Neural cell (in vitro differentiated cells): ENCODE data around the gene TTR. TPM values are rescaled to one million over a fixed set of nuclear protein-coding genes. Genes with fewer than 3 reads are reported as not detected.

ENCODE experiments used
- H2AFZ ChIP-seq: fragments of 200-600, 300-800 bp; sonication (generic), shearing (Covaris generic); 2 replicates; pipeline ENCODE4 v1.6.0; 2014; ENCODE audit warnings: low read depth, mild to moderate bottlenecking, antibody characterized with exemption, low read length, moderate library complexity
- H3F3A ChIP-seq: fragments of 200-600 bp; shearing (Covaris generic); 2 replicates; pipeline ENCODE4 v1.6.1; 2016; ENCODE audit warnings: mild to moderate bottlenecking, moderate library complexity, mixed read lengths, antibody characterized with exemption, low read length; ENCODE audit not compliant: insufficient read depth, poor library complexity, severe bottlenecking
- H3K27ac ChIP-seq: fragments of 200-600, 300-800 bp; sonication (generic), shearing (Covaris generic); 2 replicates; pipeline ENCODE4 v1.5.1; 2014; ENCODE audit warnings: mild to moderate bottlenecking, low read length, moderate library complexity
- H3K27me3 ChIP-seq: fragments of 300-800, 200-600 bp; sonication (generic), shearing (Covaris generic); 2 replicates; pipeline ENCODE4 v1.6.0; 2014; ENCODE audit warnings: mild to moderate bottlenecking, low read depth, low read length, moderate library complexity; ENCODE audit not compliant: insufficient read depth
- H3K36me3 ChIP-seq: fragments of 300-800, 200-600 bp; sonication (generic), shearing (Covaris generic); 2 replicates; pipeline ENCODE4 v1.5.1; 2014; ENCODE audit warnings: mild to moderate bottlenecking, antibody characterized with exemption, low read length, moderate library complexity; ENCODE audit not compliant: insufficient read depth
- H3K4me2 ChIP-seq: fragments of 300-800, 200-600 bp; sonication (generic), shearing (Covaris generic); 2 replicates; pipeline ENCODE4 v1.6.0; 2014; ENCODE audit warnings: mild to moderate bottlenecking, low read length
- H3K4me3 ChIP-seq: fragments of 300-800, 200-600 bp; sonication (generic), shearing (Covaris generic); 2 replicates; pipeline ENCODE4 v1.5.1; 2014; ENCODE audit warnings: mild to moderate bottlenecking, low read length, moderate library complexity
- H3K79me2 ChIP-seq: fragments of 200-600 bp; shearing (Covaris generic); replicated peaks from 2 replicates; pipeline ENCODE4 v1.6.0; 2014; ENCODE audit warnings: mild to moderate bottlenecking, low read length, moderate library complexity; ENCODE audit not compliant: insufficient read depth
- H3K9ac ChIP-seq: fragments of 300-800, 200-600 bp; sonication (generic), shearing (Covaris generic); 2 replicates; pipeline ENCODE4 v1.6.1; 2016; ENCODE audit warnings: mild to moderate bottlenecking, low read length, mixed read lengths
- H3K9me2 ChIP-seq: fragments of 200-600 bp; shearing (Covaris generic); 2 replicates; pipeline ENCODE4 v1.6.1; 2016; ENCODE audit warnings: mild to moderate bottlenecking, low read length, mixed read lengths; ENCODE audit not compliant: insufficient read depth
- H3K9me3 ChIP-seq: fragments of 200-600, 300-800 bp; sonication (generic), shearing (Covaris generic); 2 replicates; pipeline ENCODE4 v1.6.1; 2016; ENCODE audit warnings: mild to moderate bottlenecking, mixed run types, low read length, moderate library complexity, mixed read lengths
- H4K20me1 ChIP-seq: fragments of 200-600 bp; shearing (Covaris generic); 2 replicates; pipeline ENCODE4 v1.6.1; 2016; ENCODE audit warnings: mild to moderate bottlenecking, mixed run types; ENCODE audit not compliant: insufficient read depth
- EP300 ChIP-seq: fragments of 450-650 bp; conservative IDR thresholded peaks from 2 replicates; pipeline ENCODE4 v1.6.1; 2014; ENCODE audit warnings: antibody characterized with exemption, mild to moderate bottlenecking, moderate library complexity; ENCODE audit not compliant: poor library complexity, severe bottlenecking
- EZH2 ChIP-seq: fragments of 200-600, 300-800 bp; shearing (Covaris generic), sonication (generic); IDR thresholded peaks from 2 replicates; pipeline ENCODE4 v1.6.1; 2014; ENCODE audit warnings: antibody characterized with exemption, low read length, borderline replicate concordance, mild to moderate bottlenecking; ENCODE audit not compliant: insufficient read depth, poor library complexity, severe bottlenecking
- MXI1 ChIP-seq: fragments of 450-650 bp; conservative IDR thresholded peaks from 2 replicates; pipeline ENCODE4 v1.6.1; 2014; ENCODE audit warnings: antibody characterized with exemption, mild to moderate bottlenecking; ENCODE audit not compliant: poor library complexity, severe bottlenecking
- POLR2AphosphoS5 ChIP-seq: IDR thresholded peaks from 2 replicates; pipeline ENCODE4 v1.6.1; 2012
- RAD21 ChIP-seq: fragments of 450-650 bp; conservative IDR thresholded peaks from 2 replicates; pipeline ENCODE4 v1.6.1; 2014; ENCODE audit warnings: antibody characterized with exemption, mild to moderate bottlenecking, moderate library complexity
- SMC3 ChIP-seq: fragments of 450-650 bp; conservative IDR thresholded peaks from 2 replicates; pipeline ENCODE4 v1.6.1; 2014; ENCODE audit warnings: antibody characterized with exemption, mild to moderate bottlenecking, moderate library complexity; ENCODE audit not compliant: poor library complexity
- TAF1 ChIP-seq: IDR thresholded peaks from 2 replicates; pipeline ENCODE4 v1.6.1; 2012; ENCODE audit warnings: low read depth
- polyA plus RNA-seq: library from polyadenylated mRNA; depleted of rRNA; stranded (reverse); fragments of >200 nt; gene quantifications from 2 replicates; pipeline ENCODE4 v1.2.3, GENCODE V29; 2014
- TF ChIP-seq, protein P1 (sequence below): IDR thresholded peaks from 2 replicates; pipeline ENCODE4 v1.6.1; 2012; ENCODE audit warnings: borderline replicate concordance
- TF ChIP-seq, protein P2 (sequence below): fragments of 450-650 bp; IDR thresholded peaks from 2 replicates; pipeline ENCODE4 v1.5.1; 2014; ENCODE audit warnings: antibody characterized with exemption, mild to moderate bottlenecking, moderate library complexity; ENCODE audit not compliant: poor library complexity, severe bottlenecking

TTR gene
- polyA plus RNA-seq, 1 donor from 2014 or later = not detected

DNA sequence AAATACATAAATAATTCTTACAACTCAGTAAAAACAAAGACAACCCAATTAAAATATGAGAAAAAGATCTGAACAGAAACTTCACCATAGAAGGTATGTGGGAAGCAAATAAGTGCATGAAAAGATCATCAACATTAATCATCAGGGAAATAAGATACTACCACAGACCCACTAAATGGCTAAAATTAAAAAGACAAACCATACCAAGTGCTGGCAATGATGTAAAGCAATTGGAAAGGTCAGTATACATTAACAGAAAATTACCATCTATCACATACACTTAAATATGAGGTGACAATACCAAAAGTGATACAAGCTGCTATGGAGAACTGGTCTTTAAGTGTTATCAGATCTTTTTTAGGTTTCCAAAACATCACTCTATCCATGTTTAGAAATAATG, 44.7 kb downstream of the TTR start:
- no peak overlapping the region for H3K4me3 ChIP-seq
- TF ChIP-seq, protein P1, sequence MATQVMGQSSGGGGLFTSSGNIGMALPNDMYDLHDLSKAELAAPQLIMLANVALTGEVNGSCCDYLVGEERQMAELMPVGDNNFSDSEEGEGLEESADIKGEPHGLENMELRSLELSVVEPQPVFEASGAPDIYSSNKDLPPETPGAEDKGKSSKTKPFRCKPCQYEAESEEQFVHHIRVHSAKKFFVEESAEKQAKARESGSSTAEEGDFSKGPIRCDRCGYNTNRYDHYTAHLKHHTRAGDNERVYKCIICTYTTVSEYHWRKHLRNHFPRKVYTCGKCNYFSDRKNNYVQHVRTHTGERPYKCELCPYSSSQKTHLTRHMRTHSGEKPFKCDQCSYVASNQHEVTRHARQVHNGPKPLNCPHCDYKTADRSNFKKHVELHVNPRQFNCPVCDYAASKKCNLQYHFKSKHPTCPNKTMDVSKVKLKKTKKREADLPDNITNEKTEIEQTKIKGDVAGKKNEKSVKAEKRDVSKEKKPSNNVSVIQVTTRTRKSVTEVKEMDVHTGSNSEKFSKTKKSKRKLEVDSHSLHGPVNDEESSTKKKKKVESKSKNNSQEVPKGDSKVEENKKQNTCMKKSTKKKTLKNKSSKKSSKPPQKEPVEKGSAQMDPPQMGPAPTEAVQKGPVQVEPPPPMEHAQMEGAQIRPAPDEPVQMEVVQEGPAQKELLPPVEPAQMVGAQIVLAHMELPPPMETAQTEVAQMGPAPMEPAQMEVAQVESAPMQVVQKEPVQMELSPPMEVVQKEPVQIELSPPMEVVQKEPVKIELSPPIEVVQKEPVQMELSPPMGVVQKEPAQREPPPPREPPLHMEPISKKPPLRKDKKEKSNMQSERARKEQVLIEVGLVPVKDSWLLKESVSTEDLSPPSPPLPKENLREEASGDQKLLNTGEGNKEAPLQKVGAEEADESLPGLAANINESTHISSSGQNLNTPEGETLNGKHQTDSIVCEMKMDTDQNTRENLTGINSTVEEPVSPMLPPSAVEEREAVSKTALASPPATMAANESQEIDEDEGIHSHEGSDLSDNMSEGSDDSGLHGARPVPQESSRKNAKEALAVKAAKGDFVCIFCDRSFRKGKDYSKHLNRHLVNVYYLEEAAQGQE = no peak
- TF ChIP-seq POLR2AphosphoS5 (no peak), TAF1 (no peak), EP300 (no peak), RAD21 (no peak), MXI1 (no peak), EZH2 (no peak), SMC3 (no peak)
- TF ChIP-seq, protein P2, sequence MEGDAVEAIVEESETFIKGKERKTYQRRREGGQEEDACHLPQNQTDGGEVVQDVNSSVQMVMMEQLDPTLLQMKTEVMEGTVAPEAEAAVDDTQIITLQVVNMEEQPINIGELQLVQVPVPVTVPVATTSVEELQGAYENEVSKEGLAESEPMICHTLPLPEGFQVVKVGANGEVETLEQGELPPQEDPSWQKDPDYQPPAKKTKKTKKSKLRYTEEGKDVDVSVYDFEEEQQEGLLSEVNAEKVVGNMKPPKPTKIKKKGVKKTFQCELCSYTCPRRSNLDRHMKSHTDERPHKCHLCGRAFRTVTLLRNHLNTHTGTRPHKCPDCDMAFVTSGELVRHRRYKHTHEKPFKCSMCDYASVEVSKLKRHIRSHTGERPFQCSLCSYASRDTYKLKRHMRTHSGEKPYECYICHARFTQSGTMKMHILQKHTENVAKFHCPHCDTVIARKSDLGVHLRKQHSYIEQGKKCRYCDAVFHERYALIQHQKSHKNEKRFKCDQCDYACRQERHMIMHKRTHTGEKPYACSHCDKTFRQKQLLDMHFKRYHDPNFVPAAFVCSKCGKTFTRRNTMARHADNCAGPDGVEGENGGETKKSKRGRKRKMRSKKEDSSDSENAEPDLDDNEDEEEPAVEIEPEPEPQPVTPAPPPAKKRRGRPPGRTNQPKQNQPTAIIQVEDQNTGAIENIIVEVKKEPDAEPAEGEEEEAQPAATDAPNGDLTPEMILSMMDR = no peak
- H3F3A ChIP-seq = no peaks in the 10 kb centered on the region
- H3K79me2 ChIP-seq = no peaks in the 10 kb centered on the region
- no peak overlapping the region for H3K27ac ChIP-seq
- H4K20me1 ChIP-seq = no peaks in the 10 kb centered on the region
- no peaks in the 10 kb centered on the region for H3K9me2 ChIP-seq
- no peak overlapping the region for H3K4me2 ChIP-seq
- no peaks in the 10 kb centered on the region for H3K27me3 ChIP-seq
- H3K9ac ChIP-seq = no peak overlapping the region
- H2AFZ ChIP-seq = no peak overlapping the region
- H3K36me3 ChIP-seq = no peaks in the 10 kb centered on the region
- no peaks in the 10 kb centered on the region for H3K9me3 ChIP-seq

DNA sequence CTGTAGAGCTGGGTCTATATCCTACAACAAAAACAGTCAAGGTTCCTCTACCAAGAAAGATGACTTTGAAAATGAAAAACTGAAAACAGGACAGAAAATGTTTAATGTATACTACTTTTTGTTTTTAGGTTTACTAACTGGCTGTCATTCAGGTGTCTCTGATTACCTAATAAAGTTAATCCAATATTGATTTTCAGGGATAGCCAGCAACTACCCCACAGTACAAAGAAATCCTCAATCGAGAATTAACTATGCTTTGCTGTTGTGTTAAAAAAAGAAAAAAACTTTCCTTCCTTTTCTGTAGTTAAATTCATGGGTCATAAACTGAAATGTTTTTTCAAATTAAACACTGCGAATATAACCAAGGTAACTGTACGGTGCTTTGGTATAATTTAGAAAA, 45.8 kb downstream of the TTR start:
- no peak overlapping the region for H3K27ac ChIP-seq
- no peak for TF ChIP-seq SMC3
- H3K9me3 ChIP-seq = no peaks in the 10 kb centered on the region

DNA sequence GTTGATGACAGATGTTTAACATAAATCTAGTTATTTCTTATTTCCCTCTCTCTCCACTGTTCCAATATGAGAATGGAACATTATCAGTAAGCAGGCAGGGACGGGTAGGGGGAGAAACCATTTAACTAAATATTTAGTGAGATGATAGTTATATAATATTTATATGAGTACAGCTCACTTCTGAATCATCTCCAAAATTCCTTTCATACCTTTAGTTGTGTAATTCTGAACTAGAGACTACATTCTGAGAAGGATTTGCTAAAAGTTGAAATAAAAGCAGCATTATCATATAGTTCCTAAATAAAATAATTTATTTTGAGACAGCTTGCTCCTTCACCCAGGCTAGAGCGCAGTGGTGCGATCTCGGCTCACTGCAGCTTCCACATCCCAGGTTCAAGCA, 51.3 kb downstream of the TTR start:
- Histone ChIP-seq H3K9me3 (no peaks in the 10 kb centered on the region), H2AFZ (no peak overlapping the region), H3K79me2 (peaks cover 4% of the 10 kb centered on the region), H3K4me3 (no peak overlapping the region), H4K20me1 (no peaks in the 10 kb centered on the region), H3K36me3 (no peaks in the 10 kb centered on the region), H3K9me2 (no peaks in the 10 kb centered on the region), H3K4me2 (no peak overlapping the region), H3K27me3 (no peaks in the 10 kb centered on the region), H3K27ac (no peak overlapping the region), H3K9ac (no peak overlapping the region), H3F3A (no peaks in the 10 kb centered on the region)
- TF ChIP-seq, protein P2 = no peak
- no peak for TF ChIP-seq EZH2
- TF ChIP-seq, protein P1 = no peak

More for the DNA sequence above, 45.8 kb downstream of the TTR start:
- no peak overlapping the region for H3K4me3 ChIP-seq
- no peaks in the 10 kb centered on the region for H3K9me2 ChIP-seq
- H3K9ac ChIP-seq = no peak overlapping the region
- H4K20me1 ChIP-seq = no peaks in the 10 kb centered on the region
- H3K79me2 ChIP-seq = no peaks in the 10 kb centered on the region
- no peak overlapping the region for H3K4me2 ChIP-seq
- no peak overlapping the region for H2AFZ ChIP-seq
- H3F3A ChIP-seq = no peaks in the 10 kb centered on the region
- no peaks in the 10 kb centered on the region for H3K36me3 ChIP-seq
- no peaks in the 10 kb centered on the region for H3K27me3 ChIP-seq
